AG09309 (cell line): ENCODE measurements around the gene MSX1.

ENCODE experiments used
- DNase-seq: peaks from one replicate; pipeline ENCODE4 v3.0.0-alpha.2; 2010; ENCODE audit warnings: low read depth
- H3K4me3 ChIP-seq: 2 replicates; pipeline ENCODE4 v1.5.1; 2011; ENCODE audit warnings: mild to moderate bottlenecking, low read depth, low read length, moderate library complexity; ENCODE audit not compliant: control insufficient read depth
- CTCF ChIP-seq: IDR thresholded peaks from 2 replicates; pipeline ENCODE4 v1.5.1; 2011; ENCODE audit warnings: mild to moderate bottlenecking, low read depth, low read length, inconsistent platforms; ENCODE audit not compliant: insufficient read depth, control insufficient read depth; ENCODE audit errors: missing control alignments

The MSX1 gene

GRCh38 chr4:4847011-4847410 is 12.5 kb upstream of the MSX1 start:
- H3K4me3 ChIP-seq, result no peak overlapping the region
- TF ChIP-seq CTCF, result no peak
- no peak for DNase-seq

GRCh38 chr4:4848540-4848939 is 10.9 kb upstream of the MSX1 start:
- H3K4me3 ChIP-seq, result no peak overlapping the region
- TF ChIP-seq CTCF, result no peak
- DNase-seq, result no peak

GRCh38 chr4:4849106-4849505 is 10.4 kb upstream of the MSX1 start:
- no peak for DNase-seq
- no peak overlapping the region for H3K4me3 ChIP-seq
- no peak for TF ChIP-seq CTCF

- TF ChIP-seq CTCF, result no peak
- no peak overlapping the region for H3K4me3 ChIP-seq
- DNase-seq, result no peak
These were observed 9.8 kb upstream of the MSX1 start for GRCh38 chr4:4849524-4850193.

GRCh38 chr4:4851081-4851480 is 8.4 kb upstream of the MSX1 start:
- DNase-seq, result no peak
- H3K4me3 ChIP-seq, result no peak overlapping the region
- TF ChIP-seq CTCF, result no peak

GRCh38 chr4:4851906-4852305 is 7.6 kb upstream of the MSX1 start:
- no peak for DNase-seq
- no peak overlapping the region for H3K4me3 ChIP-seq
- no peak for TF ChIP-seq CTCF
